HG02943 (cell line): Measurements from ENCODE around the gene ZC3H4.
"Not testable (repeated sequence)": the region's sequence is repeated elsewhere in the genome, so short reads cannot be mapped to it uniquely, and the experiment has no call there.

Experiments used
- ATAC-seq: cut with Tn5 transposase; IDR thresholded peaks from one replicate; pipeline ENCODE4 v1.9.1; 2021; ENCODE audit warnings: mild to moderate bottlenecking, low read depth, moderate library complexity; ENCODE audit not compliant: unreplicated experiment

The ZC3H4 gene

GRCh38 chr19:47089767-47090350, 23.7 kb downstream of the ZC3H4 start:
- ATAC-seq, result no peak

GRCh38 chr19:47086280-47086679, 27.3 kb downstream of the ZC3H4 start:
- no peak for ATAC-seq

DNA sequence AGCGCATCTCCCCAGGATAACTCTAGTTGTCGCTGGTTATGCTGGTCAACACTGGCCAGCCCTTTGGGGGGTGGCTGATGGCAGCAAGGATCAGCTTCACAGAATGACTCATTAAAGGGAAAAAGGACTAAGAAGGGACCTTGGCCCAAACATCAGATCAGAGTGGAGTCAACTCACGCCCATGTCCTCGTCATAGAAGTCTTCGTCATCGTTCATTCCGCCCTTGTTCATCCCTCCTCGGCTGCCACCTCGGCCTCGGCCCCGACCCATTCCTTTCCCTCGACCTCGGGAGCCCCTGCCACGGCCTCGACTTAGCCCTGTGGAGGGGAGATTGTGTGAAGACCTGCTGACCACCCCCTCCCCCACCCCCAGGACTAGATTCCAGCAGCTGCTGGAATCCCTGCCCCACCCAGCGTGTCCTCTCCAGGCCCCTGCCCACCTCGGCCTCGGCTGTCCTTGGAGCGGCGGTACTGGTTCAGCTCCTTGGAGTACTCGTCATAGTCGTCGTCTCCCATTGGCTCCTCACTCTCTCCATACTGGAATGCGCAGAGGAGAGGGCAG, 28.6 kb downstream of the ZC3H4 start:
- no peak for ATAC-seq

DNA sequence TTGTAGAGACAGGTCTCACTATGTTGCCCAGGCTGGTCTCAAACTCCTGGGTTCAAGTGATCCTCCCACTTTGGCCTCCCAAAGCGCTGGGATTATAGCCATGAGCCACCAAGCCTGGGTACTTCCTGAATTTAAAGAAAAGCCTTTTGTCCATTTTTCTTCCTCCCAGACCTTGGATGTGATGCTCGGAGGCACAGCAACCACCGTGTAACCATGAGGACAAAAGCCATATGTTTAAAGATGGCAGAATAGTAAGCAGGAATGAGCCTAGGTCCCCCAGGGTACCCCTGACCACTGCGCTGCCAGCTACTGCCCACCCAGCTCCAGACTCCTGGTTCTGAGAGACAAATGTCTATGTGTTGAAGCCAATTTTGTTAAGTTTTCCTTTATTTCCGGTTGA, 31.1 kb downstream of the ZC3H4 start:
- no peak for ATAC-seq

- ATAC-seq, result no peak
These were observed 32.5 kb downstream of the ZC3H4 start for GRCh38 chr19:47081095-47081494.

- not testable (repeated sequence) for ATAC-seq
These were observed 35.2 kb downstream of the ZC3H4 start for GRCh38 chr19:47078351-47078750.

- ATAC-seq, result no peak
These were observed 37.6 kb downstream of the ZC3H4 start for GRCh38 chr19:47075941-47076340.

DNA sequence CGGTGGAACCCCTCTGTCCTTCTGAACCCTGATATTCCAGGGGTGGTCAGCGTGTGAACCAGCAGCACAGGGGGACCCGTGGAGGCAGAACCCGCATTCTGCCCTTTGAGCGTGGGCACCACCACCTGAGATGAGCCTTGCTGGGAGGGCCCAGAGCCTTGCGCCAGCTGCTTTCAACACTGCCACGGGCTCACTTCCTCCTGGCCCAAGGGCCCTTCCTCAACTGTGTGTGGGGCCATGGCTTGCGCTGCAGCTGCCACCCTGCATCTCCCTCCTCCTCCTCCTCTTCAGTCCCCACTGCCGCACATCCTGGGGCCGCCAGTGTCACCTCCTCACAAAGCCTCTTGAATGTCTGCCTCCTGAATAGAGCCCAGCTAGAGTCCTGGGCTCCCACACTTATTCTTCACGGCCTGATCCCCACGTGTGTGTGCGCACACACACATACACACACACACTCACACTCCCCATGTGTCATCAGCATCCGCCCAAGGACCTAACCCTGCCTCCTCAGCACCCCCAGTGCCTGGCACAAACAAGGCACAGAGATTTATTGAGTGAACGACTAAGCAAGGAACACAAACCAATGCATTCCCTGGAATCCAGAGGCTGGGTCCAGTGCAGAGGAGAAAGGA, 38.3 kb downstream of the ZC3H4 start:
- no peak for ATAC-seq

GRCh38 chr19:47074621-47075020, 39.0 kb downstream of the ZC3H4 start:
- no peak for ATAC-seq

GRCh38 chr19:47073574-47073973, 40.0 kb downstream of the ZC3H4 start:
- ATAC-seq, result no peak

DNA sequence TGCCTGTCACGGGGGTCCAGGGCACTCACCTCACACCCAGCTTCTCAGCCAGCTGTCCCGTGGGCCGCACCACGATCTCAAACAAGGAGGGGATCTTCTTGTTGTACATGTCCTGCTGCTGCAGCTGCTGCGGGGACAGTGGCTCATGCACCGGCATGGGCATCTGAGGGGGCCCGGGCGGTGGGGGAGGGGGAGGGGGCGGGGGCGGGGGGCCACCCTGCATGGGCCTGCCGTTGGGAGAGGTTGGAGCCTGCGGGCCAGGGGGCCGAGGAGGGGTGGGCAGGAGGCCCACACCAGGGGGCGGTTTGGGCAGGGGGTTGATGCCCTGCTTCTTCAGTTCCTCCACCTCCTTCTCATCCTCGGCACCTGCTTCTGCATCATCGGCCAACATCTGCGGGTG, 41.3 kb downstream of the ZC3H4 start:
- ATAC-seq, result no peak

- no peak for ATAC-seq
These were observed 41.8 kb downstream of the ZC3H4 start for GRCh38 chr19:47071731-47072130.

GRCh38 chr19:47070756-47071155, 42.8 kb downstream of the ZC3H4 start:
- ATAC-seq, result no peak

- no peak for ATAC-seq
These were observed 43.8 kb downstream of the ZC3H4 start for GRCh38 chr19:47069795-47070194.

- no peak for ATAC-seq
These were observed 44.6 kb downstream of the ZC3H4 start for GRCh38 chr19:47068876-47069406.

- no peak for ATAC-seq
These were observed 45.3 kb downstream of the ZC3H4 start for GRCh38 chr19:47068246-47068645.

GRCh38 chr19:47067215-47067847, 46.2 kb downstream of the ZC3H4 start:
- ATAC-seq, result no peak

DNA sequence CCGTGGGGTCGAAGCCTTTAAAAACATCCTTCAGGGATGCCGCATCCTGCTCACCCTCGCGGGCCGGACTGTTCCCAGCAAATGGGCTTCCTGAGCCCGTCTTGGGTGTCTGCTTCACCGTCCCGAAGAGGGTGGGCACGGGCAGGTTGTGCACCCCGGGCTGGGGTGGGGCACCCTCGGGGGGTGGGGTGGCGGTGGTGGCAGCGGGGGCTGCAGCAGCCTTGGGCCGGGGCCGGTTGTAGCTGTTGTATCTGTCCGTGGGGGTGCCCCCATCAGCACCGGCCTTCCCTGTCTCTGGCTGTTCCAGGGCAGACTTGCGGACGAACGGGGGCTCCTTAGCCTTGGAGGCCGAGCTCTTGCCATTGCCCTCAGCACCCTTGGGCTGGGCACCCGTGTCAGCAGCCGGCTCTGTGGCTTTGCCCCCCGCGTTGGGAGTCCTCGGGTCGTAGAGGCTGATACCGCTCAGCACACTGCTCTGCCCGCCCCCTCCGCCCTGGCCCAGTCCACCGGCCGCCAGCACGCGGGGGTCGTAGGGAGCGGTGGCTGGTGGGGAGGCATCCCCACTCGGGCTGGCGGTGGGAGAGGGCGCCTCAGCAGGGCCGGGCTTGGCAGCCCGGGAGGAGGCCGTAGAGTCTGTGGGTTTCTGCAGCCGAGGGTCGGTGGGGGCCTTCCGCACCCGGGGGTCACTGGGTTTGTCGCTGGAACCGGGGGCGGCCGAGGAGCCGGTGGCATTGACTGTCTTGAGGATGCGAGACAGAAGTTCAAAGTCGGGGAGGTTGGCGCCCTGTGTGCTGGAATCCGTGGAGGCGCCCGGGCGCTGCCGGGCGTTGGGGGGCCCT, 47.0 kb downstream of the ZC3H4 start:
- ATAC-seq, result no peak

GRCh38 chr19:47065242-47065641, 48.3 kb downstream of the ZC3H4 start:
- ATAC-seq, result no peak

- no peak for ATAC-seq
These were observed 49.7 kb downstream of the ZC3H4 start for GRCh38 chr19:47063874-47064273.

DNA sequence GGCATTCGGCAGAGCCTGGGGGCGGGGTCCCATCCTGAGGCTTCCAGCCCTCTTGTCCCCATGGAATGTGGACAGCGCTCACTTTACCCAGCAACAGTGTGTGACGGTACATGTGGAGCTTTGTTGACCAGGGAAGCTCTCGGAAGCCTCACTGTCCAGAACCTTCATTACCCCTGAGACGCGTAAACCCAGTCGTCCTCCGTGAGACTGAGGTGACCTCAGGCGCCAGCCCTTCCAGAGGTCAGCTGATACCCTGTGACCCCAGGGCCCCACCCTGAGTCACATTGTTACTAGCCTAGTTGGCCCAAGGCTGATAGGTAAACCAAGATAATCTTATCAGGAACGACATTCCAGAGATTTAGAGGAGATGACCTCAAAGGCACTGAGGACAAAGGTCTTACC, 55.0 kb downstream of the ZC3H4 start:
- ATAC-seq, result no peak
